B cell (primary cell): ENCODE measurements around the gene SLC39A3. TPM values are rescaled to one million over a fixed set of nuclear protein-coding genes. Genes with fewer than 3 reads are reported as not detected.

Experiments used
- ATAC-seq: fragments of 200-7000 bp; cut with Tn5 transposase; one replicate; pipeline ENCODE4 v1.10.0; 2021; ENCODE audit warnings: low read depth, mild to moderate bottlenecking, moderate number of reproducible peaks, moderate library complexity
- CTCF ChIA-PET: fragments of 350-600 bp; sonication (Branson Sonifier 250); formaldehyde crosslinking; loops from one replicate; lab custom pipeline; 2021; ENCODE audit warnings: antibody characterized with exemption, inconsistent platforms; lab: Charles Lee
- POLR2A ChIA-PET: fragments of 350-600 bp; sonication (Branson Sonifier 250); formaldehyde crosslinking; loops from one replicate; lab custom pipeline; 2021; ENCODE audit warnings: antibody characterized with exemption; lab: Charles Lee
- DNase-seq: peaks from one replicate; pipeline ENCODE4 v3.0.0; 2013
- H2AFZ ChIP-seq: 2 replicates; pipeline ENCODE4 v1.6.1; 2012; ENCODE audit warnings: mild to moderate bottlenecking, low read depth, low read length; ENCODE audit not compliant: insufficient read depth, poor library complexity, severe bottlenecking
- H3K27ac ChIP-seq, 2 donors: 1 replicate in 1 of 2; 2 replicates in 1 of 2; pipeline ENCODE4 v1.5.1; 2012 to 2013; ENCODE audit warnings: low read length in 2 of 2, mild to moderate bottlenecking in 2 of 2, moderate library complexity in 1 of 2
- H3K27me3 ChIP-seq, 4 experiments: fragments of 200-600 bp in 1 of 4; sonication (generic) in 1 of 4; replicated peaks in 1 of 4; 1 replicate in 2 of 4; 2 replicates in 2 of 4; pipeline versions ENCODE4 v1.6.1 to v1.7.0; 2013 to 2016; ENCODE audit warnings: low read length in 3 of 4, mild to moderate bottlenecking in 2 of 4, mixed read lengths in 1 of 4, moderate library complexity in 1 of 4; ENCODE audit not compliant: insufficient read depth in 4 of 4, control insufficient read depth in 3 of 4; ENCODE audit errors: control extremely low read depth in 1 of 4
- H3K36me3 ChIP-seq, 2 experiments: replicated peaks in 1 of 2; 1 replicate in 1 of 2; 2 replicates in 1 of 2; pipeline versions ENCODE4 v1.6.1 to v1.7.1; 2013; ENCODE audit warnings: low read length in 1 of 2; ENCODE audit not compliant: insufficient read depth in 2 of 2, control insufficient read depth in 1 of 2; ENCODE audit errors: control extremely low read depth in 1 of 2, extremely low read depth in 1 of 2
- H3K4me1 ChIP-seq, 2 donors: fragments of 200-600 bp in 1 of 2; sonication (generic) in 1 of 2; 1 replicate in 1 of 2; 2 replicates in 1 of 2; pipeline versions ENCODE4 v1.5.1 to v1.6.1; 2013 to 2017; ENCODE audit warnings: low read length in 2 of 2; ENCODE audit not compliant: control insufficient read depth in 2 of 2, insufficient read depth in 2 of 2
- H3K4me2 ChIP-seq: replicated peaks from 2 replicates; pipeline ENCODE3; 2012; ENCODE audit warnings: mild to moderate bottlenecking, low read depth, low read length; ENCODE audit not compliant: poor library complexity, severe bottlenecking
- H3K4me3 ChIP-seq, 5 experiments: fragments of 200-600 bp in 1 of 5; sonication (generic) in 1 of 5; 1 replicate in 3 of 5; 2 replicates in 2 of 5; pipeline versions ENCODE4 v1.5.1 to v1.7.0; 2011 to 2016; ENCODE audit warnings: low read length in 4 of 5, mild to moderate bottlenecking in 4 of 5, low read depth in 2 of 5, control low read depth in 1 of 5, moderate library complexity in 1 of 5; ENCODE audit not compliant: insufficient read depth in 1 of 5; ENCODE audit errors: control extremely low read depth in 1 of 5, extremely low read depth in 1 of 5
- H3K79me2 ChIP-seq: fragments of 200-600 bp; sonication (generic); one replicate; pipeline ENCODE4 v1.6.0; 2016; ENCODE audit warnings: low read length; ENCODE audit not compliant: control insufficient read depth, insufficient read depth
- H3K9ac ChIP-seq: fragments of 200-600 bp; sonication (generic); 2 replicates; pipeline ENCODE4 v1.6.1; 2017; ENCODE audit warnings: mild to moderate bottlenecking, low read length, moderate library complexity
- H3K9me3 ChIP-seq, 3 donors: one replicate each; pipeline versions ENCODE4 v1.6.1 to v1.7.1; 2013; ENCODE audit warnings: low read length in 2 of 3; ENCODE audit not compliant: control insufficient read depth in 2 of 3, insufficient read depth in 1 of 3; ENCODE audit errors: control extremely low read depth in 1 of 3
- H4K20me1 ChIP-seq: 2 replicates; pipeline ENCODE4 v1.6.0; 2012; ENCODE audit warnings: mild to moderate bottlenecking, low read length; ENCODE audit not compliant: insufficient read depth, control insufficient read depth, poor library complexity, severe bottlenecking
- H3K27ac Mint-ChIP-seq: one replicate; pipeline ENCODE4 v1.8.0; 2021; ENCODE audit warnings: mixed read lengths
- H3K27me3 Mint-ChIP-seq: one replicate; pipeline ENCODE4 v1.8.0; 2021; ENCODE audit warnings: mixed read lengths
- H3K4me1 Mint-ChIP-seq: one replicate; pipeline ENCODE4 v1.8.0; 2021; ENCODE audit warnings: mixed read lengths
- H3K4me3 Mint-ChIP-seq: one replicate; pipeline ENCODE4 v1.8.0; 2021; ENCODE audit warnings: mixed read lengths
- H3K9me3 Mint-ChIP-seq: one replicate; pipeline ENCODE4 v1.8.0; 2022; ENCODE audit warnings: mixed read lengths; ENCODE audit not compliant: insufficient read depth
- CTCF ChIP-seq: fragments of 200-600 bp; IDR thresholded peaks from one replicate; pipeline ENCODE4 v1.8.0; 2022; ENCODE audit warnings: antibody characterized with exemption, mild to moderate bottlenecking
- EZH2 ChIP-seq: IDR thresholded peaks from 2 replicates; pipeline ENCODE4 v1.6.1; 2012; ENCODE audit warnings: borderline replicate concordance, low read depth, mild to moderate bottlenecking, moderate library complexity, low read length; ENCODE audit not compliant: insufficient read depth, poor library complexity, severe bottlenecking
- WGBS: methylation state at CpG from one replicate; pipeline ENCODE4 v1.1.5; 2013; ENCODE audit warnings: missing lambda C conversion rate; ENCODE audit not compliant: insufficient coverage; 5-methylcytosine and 5-hydroxymethylcytosine counted together
- intact Hi-C: fragments of 100-400 bp; cut with micrococcal nuclease; formaldehyde crosslinking; loops from one replicate; pipeline ENCODE4 v1.10.0; 2022
- polyA plus RNA-seq: library from polyadenylated mRNA; depleted of rRNA; stranded (reverse); fragments of >200 nt; gene quantifications from 2 replicates; pipeline ENCODE4 v1.2.3, GENCODE V29; 2012
- total RNA-seq, 2 donors: library from RNA; stranded (reverse); fragments of 120-200 nt in 1 of 2; gene quantifications; 1 replicate in 1 of 2; 2 replicates in 1 of 2; pipeline versions ENCODE4 v1.2.3 to v1.2.4, GENCODE V29; 2013 to 2022

Gene SLC39A3
- total and polyA plus RNA-seq, 2 donors (not counting 1 experiment from before 2014, with no cell fraction given), result 36.4 to 37.6 TPM

- Histone ChIP-seq H2AFZ (no peak overlapping the region), H3K9ac (no peak overlapping the region), H3K4me1 (no peaks in the 10 kb centered on the region), H3K36me3 (peaks cover 3 to 60% of the 10 kb centered on the region in 2 experiments), H3K4me2 (no peak overlapping the region), H3K79me2 (no peaks in the 10 kb centered on the region), H3K4me3 (no peak overlapping the region), H3K9me3 (no peaks in the 10 kb centered on the region), H4K20me1 (no peaks in the 10 kb centered on the region), H3K27me3 (no peaks in the 10 kb centered on the region), H3K27ac (no peak overlapping the region)
- ChIA-PET CTCF (no interaction called here), POLR2A (no interaction called here)
- TF ChIP-seq CTCF (no peak), EZH2 (no peak)
- 96% methylated on average over 16 of the region's 16 CpGs for WGBS
- Mint-ChIP-seq H3K27me3 (no peaks in the 10 kb centered on the region), H3K4me3 (no peak overlapping the region), H3K9me3 (no peaks in the 10 kb centered on the region), H3K27ac (no peak overlapping the region), H3K4me1 (no peaks in the 10 kb centered on the region)
- DNase-seq (no peak), ATAC-seq (no peak)
- intact Hi-C loops, result no loop called here
Observed at GRCh38 chr19:2761309-2761677, 21.5 kb upstream of the SLC39A3 start.

GRCh38 chr19:2759965-2760364, 20.1 kb upstream of the SLC39A3 start:
- no peak overlapping the region for H3K4me3 ChIP-seq
- ATAC-seq, result no peak

More at GRCh38 chr19:2759965-2760364, 20.1 kb upstream of the SLC39A3 start:
- ChIA-PET CTCF (interaction anchor here (1.9 kb wide), 1 partner anchor 111 kb away, joined by 7 read pairs; no protein-coding TSS in a partner anchor), POLR2A (interaction anchor here (0.6 kb wide), 1 partner anchor 41 kb away, joined by 3 read pairs; no protein-coding TSS in a partner anchor)
- TF ChIP-seq CTCF, result no peak
- no peak for TF ChIP-seq EZH2
- no peak overlapping the region for H3K9ac ChIP-seq
- no peak overlapping the region for H3K27ac ChIP-seq
- DNase-seq, result no peak
- no peaks in the 10 kb centered on the region for H4K20me1 ChIP-seq
- Mint-ChIP-seq H3K27ac (no peak overlapping the region), H3K4me1 (no peaks in the 10 kb centered on the region), H3K9me3 (no peaks in the 10 kb centered on the region), H3K27me3 (no peaks in the 10 kb centered on the region), H3K4me3 (no peak overlapping the region)
- H3K9me3 ChIP-seq, result no peaks in the 10 kb centered on the region
- no peaks in the 10 kb centered on the region for H3K27me3 ChIP-seq
- intact Hi-C loops, result no loop called here
- 98% methylated on average over 7 of the region's 7 CpGs for WGBS
- no peak overlapping the region for H3K4me2 ChIP-seq
- H3K79me2 ChIP-seq, result no peaks in the 10 kb centered on the region
- H3K36me3 ChIP-seq, result peaks cover 3 to 55% of the 10 kb centered on the region in 2 experiments
- H3K4me1 ChIP-seq, result no peaks in the 10 kb centered on the region
- H2AFZ ChIP-seq, result no peak overlapping the region
